GM12878 (cell line): Measurements from ENCODE around the gene LYPLA2. TPM values are rescaled to one million over a fixed set of nuclear protein-coding genes. Genes with fewer than 3 reads are reported as not detected.

Source experiments
- ATAC-seq: fragments of 200-7000 bp; cut with Tn5 transposase; 3 replicates; pipeline ENCODE4 v1.9.1; 2020; ENCODE audit warnings: mild to moderate bottlenecking, moderate library complexity
- BruUV-seq: library from RNA; stranded (reverse); fragments of 400-500 nt; replicated peaks from 2 replicates; lab custom pipeline; 2021; lab: Mats Ljungman, UMichigan
- CTCF ChIA-PET: fragments of 300-600 bp; sonication (Branson Sonifier 250); formaldehyde crosslinking; extraction: SDS; loops from one replicate; lab custom pipeline; 2021; ENCODE audit warnings: inconsistent platforms; lab: Yijun Ruan, JAX
- POLR2A ChIA-PET: fragments of 350-600 bp; formaldehyde crosslinking; extraction: SDS; loops from one replicate; lab custom pipeline; 2021; ENCODE audit warnings: inconsistent platforms; lab: Charles Lee
- RAD21 ChIA-PET: fragments of 300-600 bp; sonication (Branson Sonifier 250); formaldehyde crosslinking; loops from one replicate; lab custom pipeline; 2023; ENCODE audit warnings: antibody characterized with exemption; ENCODE audit not compliant: unreplicated experiment; lab: Charles Lee
- SMC1A ChIA-PET: fragments of 300-600 bp; sonication (Branson Sonifier 250); formaldehyde crosslinking; loops from one replicate; lab custom pipeline; 2023; ENCODE audit not compliant: unreplicated experiment, uncharacterized antibody; lab: Charles Lee
- DNase-seq: peaks from one replicate; pipeline ENCODE4 v3.0.0-alpha.2; 2011; ENCODE audit warnings: low read depth, low spot score
- FAIRE-seq: peaks from 3 replicates; lab custom pipeline; 2011; peaks lifted over from hg19 to GRCh38; lab: Jason Lieb, UNC
- H2AFZ ChIP-seq: 2 replicates; pipeline ENCODE4 v1.6.0; 2011; ENCODE audit warnings: low read depth, low read length, control low read depth; ENCODE audit not compliant: control insufficient read depth
- H3K27ac ChIP-seq: 2 replicates; pipeline ENCODE4 v1.5.1; 2011; ENCODE audit warnings: control low read depth; ENCODE audit not compliant: control insufficient read depth, insufficient read depth
- H3K27me3 ChIP-seq, 2 experiments: replicated peaks in 1 of 2; 2 replicates each; pipeline versions ENCODE4 v1.6.0 to v1.6.1; 2011; ENCODE audit warnings: low read length in 1 of 2; ENCODE audit not compliant: control insufficient read depth in 2 of 2, insufficient read depth in 2 of 2
- H3K36me3 ChIP-seq, 2 experiments: 2 replicates each; pipeline ENCODE4 v1.5.1; 2011; ENCODE audit warnings: low read length in 1 of 2; ENCODE audit not compliant: control insufficient read depth in 2 of 2, insufficient read depth in 2 of 2
- H3K4me1 ChIP-seq: 2 replicates; pipeline ENCODE4 v1.6.1; 2011; ENCODE audit warnings: mild to moderate bottlenecking, low read length, moderate library complexity, mixed read lengths; ENCODE audit not compliant: control insufficient read depth, insufficient read depth
- H3K4me2 ChIP-seq: 2 replicates; pipeline ENCODE4 v1.6.0; 2011; ENCODE audit warnings: control low read depth; ENCODE audit not compliant: control insufficient read depth, insufficient read depth
- H3K4me3 ChIP-seq: fragments of 200-600 bp; sonication (generic); 2 replicates; pipeline ENCODE4 v1.5.1; 2016
- H3K79me2 ChIP-seq: 2 replicates; pipeline ENCODE4 v1.6.0; 2011; ENCODE audit warnings: low read length; ENCODE audit not compliant: control insufficient read depth, insufficient read depth
- H3K9ac ChIP-seq: 2 replicates; pipeline ENCODE4 v1.8.0; 2011; ENCODE audit warnings: low read length, control low read depth, mixed read lengths; ENCODE audit not compliant: control insufficient read depth, insufficient read depth
- H3K9me3 ChIP-seq: replicated peaks from 3 replicates; pipeline ENCODE4 v1.5.1; 2011; ENCODE audit warnings: mild to moderate bottlenecking, low read length; ENCODE audit not compliant: control insufficient read depth, insufficient read depth
- H4K20me1 ChIP-seq: 2 replicates; pipeline ENCODE4 v1.6.0; 2011; ENCODE audit not compliant: control insufficient read depth, insufficient read depth
- CHD1 ChIP-seq: IDR thresholded peaks from 2 replicates; pipeline ENCODE4 v1.6.1; 2012; ENCODE audit warnings: low read depth, low read length, improper control_type of control experiment
- CHD4 ChIP-seq: fragments of 200-600 bp; sonication (generic); IDR thresholded peaks from 2 replicates; pipeline ENCODE4 v1.6.1; 2016; ENCODE audit warnings: mild to moderate bottlenecking
- CREM ChIP-seq: IDR thresholded peaks from 2 replicates; pipeline ENCODE4 v1.6.1; 2014; ENCODE audit warnings: antibody characterized with exemption, low read depth
- FOXM1 ChIP-seq: IDR thresholded peaks from 2 replicates; pipeline ENCODE4 v1.6.1; 2012; ENCODE audit warnings: low read depth, mild to moderate bottlenecking, inconsistent platforms, low read length, moderate library complexity
- IKZF2 ChIP-seq, 2 experiments: fragments of 450-650 bp; IDR thresholded peaks; 2 replicates each; pipeline ENCODE4 v1.6.1; 2017; ENCODE audit warnings: mild to moderate bottlenecking in 2 of 2, moderate library complexity in 2 of 2
- RUNX3 ChIP-seq: IDR thresholded peaks from 2 replicates; pipeline ENCODE4 v1.6.1; 2012; ENCODE audit warnings: low read length, inconsistent platforms
- ZNF207 ChIP-seq: fragments of 450-650 bp; IDR thresholded peaks from 2 replicates; pipeline ENCODE4 v1.6.1; 2014; ENCODE audit warnings: antibody characterized with exemption, mild to moderate bottlenecking, borderline replicate concordance
- WGBS: methylation state at CpG from one replicate; pipeline ENCODE4 v1.1.6; 2016; ENCODE audit warnings: low lambda C conversion rate; ENCODE audit not compliant: insufficient replicate concordance, insufficient coverage; ENCODE audit errors: missing lambda C conversion rate; 5-methylcytosine and 5-hydroxymethylcytosine counted together
- in situ Hi-C: fragments of 300-500 bp; cut with MboI; formaldehyde crosslinking; loops from 9 replicates; pipeline ENCODE4 v1.14.3; 2018; ENCODE audit warnings: mixed read lengths
- intact Hi-C: fragments of 100-400 bp; cut with micrococcal nuclease; formaldehyde crosslinking; loops from one replicate; pipeline ENCODE4 v1.14.2; 2022; ENCODE audit not compliant: unreplicated experiment
- polyA plus RNA-seq, 11 experiments: library from polyadenylated mRNA; depleted of rRNA in 4 of 11; unstranded in 6 of 11; stranded (reverse) in 5 of 11; fragments of >200 nt; fragmentation: Nextera tagmentation in 4 of 11; fragmentation: Illumina TruSeq in 1 of 11; extraction: Ambion mirVana in 4 of 11; extraction: Trizol in 1 of 11; gene quantifications; 1 replicate in 1 of 11; 2 replicates in 10 of 11; pipeline versions ENCODE4 v1.2.1 to v1.2.3, GENCODE V29; 2011 to 2016; ENCODE audit warnings: inconsistent platforms in 2 of 11, missing spikeins in 2 of 11, low read depth in 1 of 11
- total RNA-seq, 4 experiments: library from RNA; depleted of rRNA in 3 of 4; stranded (reverse); fragments of >200 nt in 3 of 4; fragmentation: Illumina TruSeq in 1 of 4; extraction: Trizol in 1 of 4; gene quantifications; 2 replicates each; pipeline versions ENCODE4 v1.2.1 to v1.2.3, GENCODE V29; 2013 to 2021
- TF ChIP-seq, protein P1 (sequence below): IDR thresholded peaks from 2 replicates; pipeline ENCODE4 v1.6.1; 2012; ENCODE audit warnings: low read depth, low read length, improper control_type of control experiment
- TF ChIP-seq, protein P2 (sequence below): IDR thresholded peaks from 2 replicates; pipeline ENCODE4 v1.6.1; 2012; ENCODE audit warnings: improper control_type of control experiment, low read depth, low read length; ENCODE audit not compliant: insufficient replicate concordance

LYPLA2 gene
- total and polyA plus RNA-seq, 10 of the 15 experiments (the other 5 are each of a cell fraction or from before 2014, with no cell fraction given): 2.7 to 129 (median 62.3) TPM

DNA sequence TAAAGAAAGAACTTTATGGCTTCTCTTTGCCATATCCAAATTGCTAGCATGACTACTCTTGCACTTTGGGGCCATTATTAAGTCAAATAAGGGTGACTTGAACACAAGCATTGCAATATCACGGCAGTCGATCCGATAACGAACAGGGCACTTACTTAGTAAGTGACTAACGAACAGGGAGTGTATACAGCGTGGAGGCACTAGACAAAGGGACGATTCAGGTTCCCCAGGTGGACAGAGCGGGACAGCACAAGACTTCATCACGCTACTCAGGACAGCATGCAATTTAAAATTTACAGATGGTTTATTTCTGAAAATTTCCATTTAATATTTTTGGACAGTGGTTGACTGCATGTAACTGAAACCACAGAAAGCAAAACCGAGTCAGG, 18.1 kb upstream of the LYPLA2 start:
- no TSS peak for BruUV-seq
- no peak for TF ChIP-seq FOXM1
- no peak for TF ChIP-seq CREM
- no peak for TF ChIP-seq ZNF207
- TF ChIP-seq RUNX3: peak; percentile 15; the same call in 1 of the 2 replicates
- Histone ChIP-seq H3K79me2 (peaks cover 12% of the 10 kb centered on the region), H3K27ac (no peak overlapping the region), H4K20me1 (no peaks in the 10 kb centered on the region), H3K9ac (no peak overlapping the region), H3K4me1 (peaks cover 12% of the 10 kb centered on the region), H3K4me2 (0 out of 2 replicates have a peak overlapping the region, but pooled peaks have one; percentile 22), H2AFZ (no peak overlapping the region), H3K27me3 (no peaks in the 10 kb centered on the region), H3K36me3 (peaks cover 0 to 3% of the 10 kb centered on the region in 2 experiments; a peak in 1 of 4 replicates), H3K4me3 (no peak overlapping the region), H3K9me3 (no peaks in the 10 kb centered on the region)
- in situ Hi-C loops: loop anchor here (5.0 kb wide), 1 partner anchor 144 kb away; no protein-coding TSS in a partner anchor
- DNase-seq (no peak), FAIRE-seq (no peak), ATAC-seq (no peak)
- intact Hi-C loops: loop anchor here (1.0 to 10.0 kb wide), 2 partner anchors 143 to 252 kb away; no protein-coding TSS in a partner anchor
- SMC1A ChIA-PET: interaction anchor here (1.7 to 3.5 kb wide), 2 partner anchors 38 to 143 kb away, joined by 7 to 19 read pairs; no protein-coding TSS in a partner anchor
- POLR2A ChIA-PET: no interaction called here
- WGBS: 74% methylated on average over 10 of the region's 10 CpGs
- CTCF ChIA-PET: interaction anchor here (9.3 kb wide), 1 partner anchor 37 kb away, joined by 87 read pairs; no protein-coding TSS in a partner anchor
- RAD21 ChIA-PET: no interaction called here

DNA sequence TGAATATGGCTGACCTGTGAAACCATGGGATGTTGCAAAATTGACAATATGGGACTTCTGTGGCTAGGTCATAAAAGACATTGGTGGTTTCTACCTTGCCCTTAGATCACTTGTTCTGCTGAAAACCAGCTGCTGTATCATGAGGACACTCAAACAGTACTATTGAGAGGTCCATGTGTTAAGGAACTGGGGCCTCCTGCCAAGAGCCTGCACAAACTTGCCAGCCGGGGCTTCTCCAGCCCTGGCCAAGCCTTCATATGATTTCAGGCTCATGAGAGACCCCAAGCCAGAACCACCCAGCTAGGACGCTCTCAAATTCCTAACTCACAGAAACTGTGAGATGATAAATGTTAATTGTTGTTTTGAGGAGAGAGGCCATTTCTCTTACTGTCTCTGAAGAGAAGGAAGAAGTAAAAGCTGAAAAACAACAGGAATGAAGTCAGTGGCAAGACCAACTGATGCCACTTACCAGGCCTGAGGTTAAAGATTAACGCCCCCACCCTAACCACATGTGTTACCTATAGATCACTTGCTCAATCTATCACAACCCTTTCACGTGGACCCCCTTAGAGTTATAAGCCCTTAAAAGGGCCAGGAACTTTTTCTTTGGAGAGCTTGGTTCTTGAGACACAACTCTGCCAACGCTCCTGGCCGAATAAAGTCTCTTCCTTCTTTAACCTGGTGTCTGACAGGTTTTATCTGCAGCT, 16.6 kb upstream of the LYPLA2 start:
- Histone ChIP-seq H3K9ac (no peak overlapping the region), H3K27me3 (no peaks in the 10 kb centered on the region), H2AFZ (no peak overlapping the region), H3K4me3 (no peak overlapping the region), H4K20me1 (no peaks in the 10 kb centered on the region), H3K36me3 (peaks cover 0 to 3% of the 10 kb centered on the region in 2 experiments; a peak in 1 of 4 replicates), H3K4me1 (peaks cover 14% of the 10 kb centered on the region), H3K27ac (no peak overlapping the region), H3K9me3 (no peaks in the 10 kb centered on the region), H3K79me2 (peaks cover 25% of the 10 kb centered on the region), H3K4me2 (no peak overlapping the region)
- BruUV-seq: no TSS peak
- SMC1A ChIA-PET: interaction anchor here (0.6 to 3.5 kb wide), 10 partner anchors 25 to 177 kb away, joined by 3 to 19 read pairs (median 4); partner anchors contain the start of gene CNR2
- CTCF ChIA-PET: interaction anchor here (0.7 to 9.3 kb wide), 10 partner anchors 20 to 254 kb away, joined by 3 to 87 read pairs (median 4); no protein-coding TSS in a partner anchor
- POLR2A ChIA-PET: interaction anchor here (0.6 kb wide), 1 partner anchor 378 kb away, joined by 5 read pairs; no protein-coding TSS in a partner anchor
- RAD21 ChIA-PET: interaction anchor here (1.0 to 3.8 kb wide), 4 partner anchors 35 to 142 kb away, joined by 3 to 27 read pairs (median 4); partner anchors contain the start of gene HMGCL
- 82% methylated on average over 6 of the region's 6 CpGs for WGBS
- DNase-seq (no peak), FAIRE-seq (no peak), ATAC-seq (no peak)
- intact Hi-C loops: loop anchor here (10.0 kb wide), 1 partner anchor 250 kb away; no protein-coding TSS in a partner anchor
- in situ Hi-C loops: loop anchor here (5.0 kb wide), 1 partner anchor 143 kb away; no protein-coding TSS in a partner anchor
- TF ChIP-seq IKZF2 (IDR thresholded peaks at IDR 0.05) (no peak), CHD1 (no peak), CHD4 (no peak)
- TF ChIP-seq, protein P1, sequence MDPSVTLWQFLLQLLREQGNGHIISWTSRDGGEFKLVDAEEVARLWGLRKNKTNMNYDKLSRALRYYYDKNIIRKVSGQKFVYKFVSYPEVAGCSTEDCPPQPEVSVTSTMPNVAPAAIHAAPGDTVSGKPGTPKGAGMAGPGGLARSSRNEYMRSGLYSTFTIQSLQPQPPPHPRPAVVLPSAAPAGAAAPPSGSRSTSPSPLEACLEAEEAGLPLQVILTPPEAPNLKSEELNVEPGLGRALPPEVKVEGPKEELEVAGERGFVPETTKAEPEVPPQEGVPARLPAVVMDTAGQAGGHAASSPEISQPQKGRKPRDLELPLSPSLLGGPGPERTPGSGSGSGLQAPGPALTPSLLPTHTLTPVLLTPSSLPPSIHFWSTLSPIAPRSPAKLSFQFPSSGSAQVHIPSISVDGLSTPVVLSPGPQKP: no peak
- TF ChIP-seq, protein P2, sequence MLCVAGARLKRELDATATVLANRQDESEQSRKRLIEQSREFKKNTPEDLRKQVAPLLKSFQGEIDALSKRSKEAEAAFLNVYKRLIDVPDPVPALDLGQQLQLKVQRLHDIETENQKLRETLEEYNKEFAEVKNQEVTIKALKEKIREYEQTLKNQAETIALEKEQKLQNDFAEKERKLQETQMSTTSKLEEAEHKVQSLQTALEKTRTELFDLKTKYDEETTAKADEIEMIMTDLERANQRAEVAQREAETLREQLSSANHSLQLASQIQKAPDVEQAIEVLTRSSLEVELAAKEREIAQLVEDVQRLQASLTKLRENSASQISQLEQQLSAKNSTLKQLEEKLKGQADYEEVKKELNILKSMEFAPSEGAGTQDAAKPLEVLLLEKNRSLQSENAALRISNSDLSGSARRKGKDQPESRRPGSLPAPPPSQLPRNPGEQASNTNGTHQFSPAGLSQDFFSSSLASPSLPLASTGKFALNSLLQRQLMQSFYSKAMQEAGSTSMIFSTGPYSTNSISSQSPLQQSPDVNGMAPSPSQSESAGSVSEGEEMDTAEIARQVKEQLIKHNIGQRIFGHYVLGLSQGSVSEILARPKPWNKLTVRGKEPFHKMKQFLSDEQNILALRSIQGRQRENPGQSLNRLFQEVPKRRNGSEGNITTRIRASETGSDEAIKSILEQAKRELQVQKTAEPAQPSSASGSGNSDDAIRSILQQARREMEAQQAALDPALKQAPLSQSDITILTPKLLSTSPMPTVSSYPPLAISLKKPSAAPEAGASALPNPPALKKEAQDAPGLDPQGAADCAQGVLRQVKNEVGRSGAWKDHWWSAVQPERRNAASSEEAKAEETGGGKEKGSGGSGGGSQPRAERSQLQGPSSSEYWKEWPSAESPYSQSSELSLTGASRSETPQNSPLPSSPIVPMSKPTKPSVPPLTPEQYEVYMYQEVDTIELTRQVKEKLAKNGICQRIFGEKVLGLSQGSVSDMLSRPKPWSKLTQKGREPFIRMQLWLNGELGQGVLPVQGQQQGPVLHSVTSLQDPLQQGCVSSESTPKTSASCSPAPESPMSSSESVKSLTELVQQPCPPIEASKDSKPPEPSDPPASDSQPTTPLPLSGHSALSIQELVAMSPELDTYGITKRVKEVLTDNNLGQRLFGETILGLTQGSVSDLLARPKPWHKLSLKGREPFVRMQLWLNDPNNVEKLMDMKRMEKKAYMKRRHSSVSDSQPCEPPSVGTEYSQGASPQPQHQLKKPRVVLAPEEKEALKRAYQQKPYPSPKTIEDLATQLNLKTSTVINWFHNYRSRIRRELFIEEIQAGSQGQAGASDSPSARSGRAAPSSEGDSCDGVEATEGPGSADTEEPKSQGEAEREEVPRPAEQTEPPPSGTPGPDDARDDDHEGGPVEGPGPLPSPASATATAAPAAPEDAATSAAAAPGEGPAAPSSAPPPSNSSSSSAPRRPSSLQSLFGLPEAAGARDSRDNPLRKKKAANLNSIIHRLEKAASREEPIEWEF: no peak
